ENCODE measurements around the gene GRHL1. TPM values are rescaled to one million over a fixed set of nuclear protein-coding genes. Genes with fewer than 3 reads are reported as not detected.

Gene GRHL1
- total RNA-seq, 1 donor from 2014 or later, result 0.43 TPM

- H3K4me3 ChIP-seq, result no peak overlapping the region
- H3K4me1 ChIP-seq, result no peaks in the 10 kb centered on the region
- no peak for TF ChIP-seq CTCF (IDR thresholded peaks at IDR 0.05)
- DNase-seq (ENCODE audit: low spot score in 2 of 2), result no peak
- H3K27me3 ChIP-seq, result no peaks in the 10 kb centered on the region
- intact Hi-C loops (cut with DNase I), result loop anchor here (5.0 kb wide), 1 partner anchor 152 kb away; no protein-coding TSS in a partner anchor
- no peak overlapping the region for H3K27ac ChIP-seq
- H3K9me3 ChIP-seq, result no peaks in the 10 kb centered on the region
- no peaks in the 10 kb centered on the region for H3K36me3 ChIP-seq
Measured at GRCh38 chr2:9964334-9964980, 13.0 kb downstream of the GRHL1 start.

GRCh38 chr2:9965119-9965822, 13.8 kb downstream of the GRHL1 start:
- Histone ChIP-seq H3K27ac (no peak overlapping the region), H3K27me3 (no peaks in the 10 kb centered on the region), H3K9me3 (no peaks in the 10 kb centered on the region), H3K36me3 (no peaks in the 10 kb centered on the region), H3K4me1 (no peaks in the 10 kb centered on the region), H3K4me3 (no peak overlapping the region)
- intact Hi-C loops (cut with DNase I), result no loop called here
- TF ChIP-seq CTCF (IDR thresholded peaks at IDR 0.05), result no peak
- DNase-seq (ENCODE audit: low spot score in 2 of 2), result no peak

- no peak for DNase-seq (ENCODE audit: low spot score in 2 of 2)
- H3K9me3 ChIP-seq, result no peaks in the 10 kb centered on the region
- no peak overlapping the region for H3K27ac ChIP-seq
- intact Hi-C loops (cut with DNase I), result no loop called here
- no peak overlapping the region for H3K4me3 ChIP-seq
- no peaks in the 10 kb centered on the region for H3K27me3 ChIP-seq
- no peaks in the 10 kb centered on the region for H3K36me3 ChIP-seq
- no peak for TF ChIP-seq CTCF (IDR thresholded peaks at IDR 0.05)
- H3K4me1 ChIP-seq, result no peaks in the 10 kb centered on the region
Measured at GRCh38 chr2:9966491-9967022, 15.1 kb downstream of the GRHL1 start.

- no peak overlapping the region for H3K27ac ChIP-seq
- TF ChIP-seq CTCF (IDR thresholded peaks at IDR 0.05), result no peak
Measured at GRCh38 chr2:9967053-9967775, 15.7 kb downstream of the GRHL1 start.

GRCh38 chr2:9968553-9969497, 17.3 kb downstream of the GRHL1 start:
- no peak for DNase-seq (ENCODE audit: low spot score in 2 of 2)
- Histone ChIP-seq H3K4me1 (no peaks in the 10 kb centered on the region), H3K36me3 (no peaks in the 10 kb centered on the region), H3K27me3 (no peaks in the 10 kb centered on the region), H3K4me3 (no peak overlapping the region), H3K27ac (no peak overlapping the region), H3K9me3 (no peaks in the 10 kb centered on the region)
- intact Hi-C loops (cut with DNase I), result no loop called here
- TF ChIP-seq CTCF (IDR thresholded peaks at IDR 0.05), result no peak

More at GRCh38 chr2:9967053-9967775, 15.7 kb downstream of the GRHL1 start:
- DNase-seq (ENCODE audit: low spot score in 2 of 2), result no peak
- intact Hi-C loops (cut with DNase I), result no loop called here
- H3K4me3 ChIP-seq, result no peak overlapping the region
- no peaks in the 10 kb centered on the region for H3K9me3 ChIP-seq
- H3K36me3 ChIP-seq, result no peaks in the 10 kb centered on the region
- H3K27me3 ChIP-seq, result no peaks in the 10 kb centered on the region
- H3K4me1 ChIP-seq, result no peaks in the 10 kb centered on the region

All from ascending aorta (tissue), 2 donors.